ENCODE results near the gene SAMM50. TPM values are rescaled to one million over a fixed set of nuclear protein-coding genes. Genes with fewer than 3 reads are reported as not detected.
A peak's percentile ranks its signal among the peaks of the same experiment; 100 is the strongest.

SAMM50 gene
- total and polyA plus RNA-seq, 12 donors, result 15.3 to 90.6 (median 72.6) TPM

DNA sequence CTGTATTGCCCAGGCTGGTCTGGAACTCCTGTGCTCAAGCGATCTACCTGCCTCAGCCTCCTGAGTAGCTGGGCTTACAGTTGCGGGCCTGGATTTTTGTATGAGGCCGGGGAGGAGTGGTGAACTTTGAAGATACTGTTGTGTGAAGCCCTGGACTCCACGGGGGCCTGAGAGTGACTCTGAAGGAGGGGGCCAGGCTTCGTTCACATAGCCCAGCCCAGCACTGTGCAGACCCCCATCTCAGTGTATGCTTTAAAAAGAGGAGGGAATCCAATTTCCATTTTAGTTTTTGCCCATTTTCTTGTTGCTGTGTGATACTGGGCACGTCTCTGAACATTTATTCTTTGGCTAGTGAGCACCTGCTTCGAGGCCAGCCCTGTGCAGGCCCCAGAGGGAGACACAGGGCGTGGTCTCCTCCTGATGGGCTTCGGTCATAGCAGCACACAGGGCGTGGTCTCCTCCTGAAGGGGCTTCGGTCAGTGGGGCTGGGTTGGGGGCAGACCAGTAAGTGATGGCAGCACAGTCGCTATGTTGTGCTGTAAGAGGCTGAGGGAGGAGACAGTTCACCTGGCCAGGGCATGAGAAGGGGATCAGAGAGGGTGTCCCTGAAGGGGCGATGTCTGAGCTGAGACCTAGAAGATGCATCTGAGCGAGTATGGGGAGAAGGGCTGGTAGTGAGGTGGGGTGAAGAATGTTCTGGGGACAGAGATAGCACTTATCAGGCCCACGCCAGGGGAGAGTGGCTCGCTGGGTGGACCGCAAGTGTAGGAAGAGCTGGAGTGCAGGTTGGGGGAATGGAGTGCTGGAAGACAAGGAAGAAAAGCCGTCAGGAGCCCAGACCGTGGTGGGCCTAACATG lies 14.0 kb downstream of the SAMM50 start:
- H3K36me3 ChIP-seq, result peaks cover 0 to 100% (median 80%) of the 10 kb centered on the region in 9 donors
- H3K9me3 ChIP-seq, result no peaks in the 10 kb centered on the region
- 90 to 96% methylated on average over 19 of the region's 19 CpGs for WGBS, 2 donors
- H3K4me1 ChIP-seq, result peaks cover 0 to 5% (median 0%) of the 10 kb centered on the region in 9 donors
- no peak overlapping the region for H3K4me3 ChIP-seq
- intact Hi-C loops (cut with DNase I), result no loop called here
- no peak for ATAC-seq
- DNase-seq, result no peak
- TF ChIP-seq, protein P1, sequence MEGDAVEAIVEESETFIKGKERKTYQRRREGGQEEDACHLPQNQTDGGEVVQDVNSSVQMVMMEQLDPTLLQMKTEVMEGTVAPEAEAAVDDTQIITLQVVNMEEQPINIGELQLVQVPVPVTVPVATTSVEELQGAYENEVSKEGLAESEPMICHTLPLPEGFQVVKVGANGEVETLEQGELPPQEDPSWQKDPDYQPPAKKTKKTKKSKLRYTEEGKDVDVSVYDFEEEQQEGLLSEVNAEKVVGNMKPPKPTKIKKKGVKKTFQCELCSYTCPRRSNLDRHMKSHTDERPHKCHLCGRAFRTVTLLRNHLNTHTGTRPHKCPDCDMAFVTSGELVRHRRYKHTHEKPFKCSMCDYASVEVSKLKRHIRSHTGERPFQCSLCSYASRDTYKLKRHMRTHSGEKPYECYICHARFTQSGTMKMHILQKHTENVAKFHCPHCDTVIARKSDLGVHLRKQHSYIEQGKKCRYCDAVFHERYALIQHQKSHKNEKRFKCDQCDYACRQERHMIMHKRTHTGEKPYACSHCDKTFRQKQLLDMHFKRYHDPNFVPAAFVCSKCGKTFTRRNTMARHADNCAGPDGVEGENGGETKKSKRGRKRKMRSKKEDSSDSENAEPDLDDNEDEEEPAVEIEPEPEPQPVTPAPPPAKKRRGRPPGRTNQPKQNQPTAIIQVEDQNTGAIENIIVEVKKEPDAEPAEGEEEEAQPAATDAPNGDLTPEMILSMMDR (IDR thresholded peaks at IDR 0.05), result no peak
- no peaks in the 10 kb centered on the region for H3K27me3 ChIP-seq
- no peak overlapping the region for H3K27ac ChIP-seq

DNA sequence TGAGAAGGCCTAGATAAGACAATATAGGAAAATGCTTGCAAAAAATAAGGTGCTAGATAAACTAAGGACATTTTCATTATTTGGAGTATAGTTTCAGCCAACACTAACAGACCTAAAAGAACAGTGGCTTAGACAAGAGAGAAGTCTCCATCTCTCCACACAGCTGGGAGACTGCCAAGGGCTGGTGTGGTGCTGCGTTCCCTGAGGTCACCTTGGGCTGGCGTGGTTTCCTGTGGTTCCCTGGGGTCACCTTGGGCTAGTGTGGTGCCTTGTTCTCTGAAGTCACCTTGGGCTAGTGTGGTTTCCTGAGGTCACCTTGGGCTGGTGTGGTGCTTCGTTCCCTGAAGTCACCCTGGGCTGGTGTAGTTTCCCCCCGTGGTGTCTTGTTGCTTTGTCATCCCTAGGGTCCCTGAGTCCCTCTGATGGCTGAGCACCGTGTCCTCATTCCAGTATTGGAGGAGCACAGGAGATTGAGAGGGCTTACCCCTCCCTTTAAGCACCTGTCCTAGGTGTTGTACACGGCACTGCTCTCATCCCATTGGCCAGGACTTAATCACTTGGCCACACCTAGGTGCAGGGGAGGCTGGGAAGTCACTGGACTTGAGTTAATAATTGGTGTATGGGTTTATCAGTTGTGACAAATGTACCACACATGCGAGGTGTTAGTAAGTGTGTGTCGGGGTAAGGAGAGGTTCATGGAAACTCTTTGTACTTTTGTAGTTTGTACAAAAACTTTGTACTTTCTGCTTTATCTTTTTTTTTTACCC lies 14.9 kb downstream of the SAMM50 start:
- DNase-seq (no peak), ATAC-seq (peak in 1 of 8 donors; percentile 29)
- peaks cover 0 to 100% (median 80%) of the 10 kb centered on the region in 9 donors for H3K36me3 ChIP-seq
- TF ChIP-seq, protein P1 (IDR thresholded peaks at IDR 0.05), result no peak
- H3K27ac ChIP-seq, result no peak overlapping the region
- WGBS, 2 donors, result 74 to 83% methylated on average over 8 of the region's 8 CpGs
- H3K4me3 ChIP-seq, result no peak overlapping the region
- no peaks in the 10 kb centered on the region for H3K27me3 ChIP-seq
- intact Hi-C loops (cut with DNase I), result no loop called here
- peaks cover 0 to 5% (median 0%) of the 10 kb centered on the region in 9 donors for H3K4me1 ChIP-seq
- H3K9me3 ChIP-seq, result no peaks in the 10 kb centered on the region

DNA sequence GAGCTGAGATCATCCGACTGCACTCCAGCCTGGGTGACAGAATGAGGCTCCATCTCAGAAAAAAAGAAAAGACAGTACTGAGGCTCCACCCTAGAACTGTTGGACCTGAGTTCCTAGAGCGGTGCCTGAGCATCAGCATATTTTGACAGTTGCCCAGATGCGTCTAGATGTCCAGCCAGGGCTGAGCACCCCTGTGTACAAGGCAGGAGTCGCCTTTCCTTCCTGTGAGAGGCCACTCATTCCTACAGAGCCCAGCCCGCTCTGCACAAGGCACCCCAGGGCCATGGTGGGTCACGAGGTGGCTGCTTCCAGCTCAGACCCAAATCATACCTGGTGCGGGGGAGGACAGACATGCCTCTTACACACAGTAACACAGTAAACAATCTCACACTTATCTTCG lies 15.9 kb downstream of the SAMM50 start:
- ATAC-seq, result no peak
- TF ChIP-seq, protein P1 (IDR thresholded peaks at IDR 0.05), result no peak
- H3K9me3 ChIP-seq, result no peaks in the 10 kb centered on the region
- peaks cover 0 to 100% (median 80%) of the 10 kb centered on the region in 9 donors for H3K36me3 ChIP-seq
- H3K27ac ChIP-seq, result no peak overlapping the region
- no peak overlapping the region for H3K4me3 ChIP-seq
- no peaks in the 10 kb centered on the region for H3K27me3 ChIP-seq
- no peak for DNase-seq
- WGBS, 2 donors, result 90 to 96% methylated on average over 8 of the region's 8 CpGs
- H3K4me1 ChIP-seq, result peaks cover 0 to 5% (median 0%) of the 10 kb centered on the region in 9 donors
- intact Hi-C loops (cut with DNase I), result no loop called here

DNA sequence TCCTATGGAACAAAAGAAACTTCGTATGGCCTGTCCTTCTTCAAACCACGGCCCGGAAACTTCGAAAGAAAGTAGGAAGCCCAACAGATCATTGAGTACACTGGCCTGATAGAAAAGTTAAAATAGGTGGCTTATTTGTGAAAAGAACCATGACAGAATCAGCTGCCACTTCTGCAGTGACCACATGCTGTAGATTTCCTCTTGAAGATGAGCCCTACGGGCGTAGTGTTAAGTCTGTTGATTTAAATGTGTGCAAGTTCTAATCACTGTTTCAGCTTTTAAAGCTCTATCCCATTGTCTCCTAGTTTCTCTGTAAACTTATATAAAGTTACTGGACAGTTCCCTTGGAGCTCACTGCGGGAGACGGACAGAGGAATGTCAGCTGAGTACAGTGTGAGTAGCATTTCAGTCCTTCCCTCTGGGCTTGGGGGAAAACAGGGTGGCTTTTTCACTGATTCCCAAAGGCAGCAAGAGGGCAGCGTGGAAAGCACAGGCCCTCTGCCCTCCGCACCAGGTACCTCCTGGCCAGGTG lies 17.8 kb downstream of the SAMM50 start:
- Histone ChIP-seq H3K4me1 (peaks cover 0 to 5% (median 0%) of the 10 kb centered on the region in 9 donors), H3K4me3 (no peak overlapping the region), H3K27ac (no peak overlapping the region), H3K27me3 (no peaks in the 10 kb centered on the region), H3K9me3 (no peaks in the 10 kb centered on the region), H3K36me3 (peaks cover 0 to 100% (median 74%) of the 10 kb centered on the region in 9 donors)
- no peak for DNase-seq
- intact Hi-C loops (cut with DNase I), result no loop called here
- TF ChIP-seq, protein P1 (IDR thresholded peaks at IDR 0.05), result no peak
- ATAC-seq, result no peak
- WGBS, 2 donors, result 92 to 95% methylated on average over 10 of the region's 10 CpGs
